HL-60/S4 treated with retinoic acid at 250 ng/mL for 4 days and 3 days (cell line): ENCODE results near the gene AFG1L.
"Not testable (repeated sequence)": the region's sequence is repeated elsewhere in the genome, so short reads cannot be mapped to it uniquely, and the experiment has no call there.

ENCODE experiments used
- in situ Hi-C: fragments of 300-500 bp; cut with MboI; formaldehyde crosslinking; loops from 2 replicates; pipeline ENCODE4 v1.7.0; 2022; ENCODE audit warnings: low sequenced_read_pairs

AFG1L gene

DNA sequence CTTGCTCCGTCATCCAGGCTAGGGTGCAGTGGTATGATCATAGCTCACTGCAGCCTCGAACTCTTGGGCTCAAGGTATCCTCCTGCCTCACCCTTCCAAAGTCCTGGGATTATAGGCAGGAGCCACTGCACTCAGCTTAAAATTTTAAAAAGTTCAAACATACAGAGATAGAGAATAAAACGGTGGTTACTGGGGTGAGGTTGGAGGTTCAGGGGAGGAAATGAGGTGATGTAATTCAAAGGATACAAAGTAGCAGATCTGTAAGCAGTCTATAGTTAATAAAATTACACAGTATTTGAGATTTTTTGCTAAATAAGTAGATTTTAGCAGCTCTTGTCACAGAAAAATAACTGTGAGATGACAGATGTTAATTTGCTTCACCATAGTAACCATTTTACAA is 7.5 kb upstream of the AFG1L start:
- in situ Hi-C loops: no loop called here

DNA sequence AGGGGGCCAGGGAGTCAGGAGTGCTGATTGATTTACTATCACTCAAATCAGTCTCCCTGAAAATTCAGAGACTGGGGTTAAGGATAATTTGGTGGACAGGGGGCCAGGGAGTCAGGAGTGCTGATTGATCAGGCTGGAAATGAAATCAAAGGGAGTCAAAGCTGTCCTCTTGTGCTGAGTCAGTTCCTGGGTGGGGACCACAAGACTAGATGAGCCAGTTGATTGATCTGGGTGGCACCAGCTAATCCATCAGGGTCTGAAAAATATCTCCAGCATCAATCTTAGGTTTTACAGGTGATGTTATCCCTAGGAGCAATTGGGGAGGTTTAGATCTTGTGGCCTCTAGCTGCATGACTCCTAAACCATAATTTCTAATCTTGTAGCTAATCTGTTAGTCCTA is 6.1 kb upstream of the AFG1L start:
- in situ Hi-C loops: no loop called here

DNA sequence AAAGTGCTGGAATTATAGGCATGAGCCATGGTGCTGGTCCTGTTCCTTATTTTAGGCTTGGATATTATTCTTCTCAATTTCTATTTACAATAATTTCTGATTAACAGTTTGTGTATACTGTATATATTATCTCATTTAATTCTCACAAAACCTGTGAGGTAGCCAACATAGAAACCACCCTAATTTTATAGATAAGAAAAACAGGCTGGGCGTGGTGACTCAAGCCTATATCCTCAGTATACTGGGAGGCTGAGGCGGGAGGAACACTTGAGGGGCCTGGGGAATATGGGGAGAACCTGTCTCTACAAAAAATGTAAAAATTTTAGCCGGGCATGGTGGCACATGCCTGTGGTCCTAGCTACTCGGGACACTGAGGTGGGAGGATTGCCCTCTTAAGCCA is 3.8 kb upstream of the AFG1L start:
- in situ Hi-C loops: no loop called here

DNA sequence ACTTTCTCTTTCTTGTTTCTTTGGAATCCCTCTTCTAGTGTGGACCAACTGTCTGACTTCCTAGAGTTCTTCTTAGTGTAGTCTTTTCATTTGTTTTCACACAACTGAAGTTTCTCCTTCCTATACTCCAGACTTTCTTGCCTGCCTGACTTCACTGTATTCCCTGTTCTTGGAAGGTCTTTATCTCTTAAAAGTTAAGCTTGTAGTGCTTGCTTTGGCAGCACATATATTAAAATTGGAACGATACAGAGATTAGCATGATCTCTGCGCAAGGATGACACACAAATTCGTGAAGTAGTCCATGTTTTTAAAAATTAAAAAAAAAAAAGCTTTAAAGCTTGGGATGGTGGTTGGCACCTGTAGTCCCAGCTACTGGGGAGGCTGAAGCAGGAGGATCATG is 2.3 kb upstream of the AFG1L start:
- in situ Hi-C loops: not testable (repeated sequence)

DNA sequence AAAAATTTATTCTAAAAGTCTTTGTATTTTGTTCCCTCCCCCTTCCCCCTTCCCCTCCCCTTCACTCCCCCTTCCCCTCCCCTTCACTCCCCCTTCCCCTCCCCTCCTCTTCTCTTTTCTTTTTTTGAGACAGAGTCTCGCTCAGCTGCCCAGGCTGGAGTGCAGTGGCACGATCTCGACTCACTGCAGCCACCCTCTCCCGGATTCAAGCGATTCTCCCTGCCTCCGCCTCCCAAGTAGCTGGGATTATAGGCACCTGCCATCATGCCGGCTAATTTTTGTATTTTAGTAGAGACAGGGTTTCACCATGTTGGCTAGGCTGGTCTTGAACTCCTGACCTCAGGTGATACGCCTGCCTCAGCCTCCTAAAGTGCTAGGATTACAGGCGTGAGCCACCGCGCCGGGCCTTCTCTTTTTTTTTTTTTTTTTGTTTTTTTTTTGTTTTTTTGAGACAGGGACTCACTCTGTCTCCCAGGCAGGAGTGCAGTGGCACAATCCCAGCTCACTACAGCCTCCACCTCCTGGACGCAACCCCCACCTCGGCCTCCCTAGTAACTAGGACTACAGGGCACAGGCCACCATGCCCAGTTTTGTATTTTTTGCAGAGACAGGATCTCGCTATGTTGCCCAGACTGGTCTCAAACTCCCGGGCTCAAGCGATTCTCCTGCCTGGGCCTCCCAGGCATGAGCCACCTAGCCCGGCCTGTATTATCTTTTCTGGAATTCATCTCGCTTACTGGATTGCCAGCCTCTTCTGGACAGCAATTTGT is 1.1 kb upstream of the AFG1L start:
- in situ Hi-C loops: no loop called here

DNA sequence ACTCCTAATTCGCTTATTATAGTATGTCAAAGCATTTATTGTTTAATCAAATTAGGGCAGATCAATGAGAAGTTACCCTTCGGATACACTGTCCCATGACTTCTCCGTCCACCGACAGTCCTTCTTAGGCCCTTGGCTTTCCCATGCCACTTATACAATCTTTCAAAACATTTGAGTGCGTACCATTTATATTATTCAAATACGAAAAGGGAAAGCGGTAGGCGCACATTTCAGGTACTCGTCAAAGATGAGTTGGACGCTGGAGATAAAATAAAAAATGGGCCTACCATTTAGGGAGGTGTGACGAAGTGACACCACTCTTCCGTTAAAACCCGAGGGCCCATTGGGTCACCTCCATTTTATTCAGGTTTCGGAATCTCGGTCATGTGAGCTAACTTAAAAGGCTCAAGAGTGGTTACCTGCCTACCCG is 542 bp upstream of the AFG1L start:
- in situ Hi-C loops: no loop called here

DNA sequence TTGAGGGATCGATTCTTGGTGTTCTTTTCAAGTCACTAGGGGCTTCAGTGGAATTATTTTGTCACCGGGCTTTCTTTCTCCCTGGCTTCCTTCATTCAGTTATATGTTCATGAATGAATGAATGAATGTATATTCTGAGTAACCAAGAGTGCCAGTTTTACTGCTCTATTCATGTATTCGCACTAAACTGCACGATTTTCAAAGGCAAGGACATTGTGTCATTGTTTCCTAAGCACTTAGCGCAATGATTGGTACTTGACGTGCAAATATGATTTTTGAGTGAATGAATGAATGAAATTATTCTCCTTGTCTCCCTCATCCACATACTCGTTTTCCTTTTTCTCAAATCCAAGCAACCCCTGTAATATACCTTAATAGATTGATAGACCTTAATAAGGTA is 822 bp downstream of the AFG1L start:
- in situ Hi-C loops: no loop called here

DNA sequence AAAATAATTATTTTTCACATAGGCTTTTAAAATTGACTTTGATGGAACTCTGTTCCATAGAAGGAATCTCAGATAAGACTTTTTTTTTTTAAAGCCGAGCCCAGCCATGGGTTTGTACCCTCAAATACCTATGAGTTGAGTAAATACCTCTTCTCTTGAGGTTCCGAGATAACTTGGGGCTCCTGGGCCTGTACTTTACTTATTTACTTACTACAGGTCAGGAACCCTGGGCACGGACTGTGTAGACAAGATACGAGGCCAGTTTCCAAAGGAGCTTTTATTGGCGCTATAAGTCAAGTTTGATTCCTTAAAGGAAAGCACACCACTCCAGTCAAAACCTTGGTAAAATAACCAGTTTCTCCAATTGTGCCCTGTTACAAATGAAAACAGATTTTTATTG is 7.5 kb downstream of the AFG1L start:
- in situ Hi-C loops: no loop called here

DNA sequence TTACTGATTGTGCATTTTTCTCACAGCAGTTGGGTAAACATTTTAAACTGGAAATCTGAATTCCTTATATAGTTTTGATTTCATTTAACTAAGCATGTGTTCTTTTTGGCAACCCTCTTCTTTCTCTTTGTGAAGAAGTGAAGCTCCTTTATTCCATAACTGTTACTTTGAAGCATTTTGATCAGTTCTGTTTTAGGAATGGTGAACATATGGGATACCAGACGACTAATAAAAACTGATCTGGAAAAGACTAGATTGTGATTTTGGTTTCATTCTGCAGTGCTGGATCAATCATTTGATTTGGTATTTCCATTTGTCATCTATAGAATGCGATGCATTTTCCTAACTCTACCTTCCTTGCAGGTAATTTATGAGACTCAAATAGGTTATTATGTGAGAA is 9.8 kb downstream of the AFG1L start:
- in situ Hi-C loops: no loop called here

DNA sequence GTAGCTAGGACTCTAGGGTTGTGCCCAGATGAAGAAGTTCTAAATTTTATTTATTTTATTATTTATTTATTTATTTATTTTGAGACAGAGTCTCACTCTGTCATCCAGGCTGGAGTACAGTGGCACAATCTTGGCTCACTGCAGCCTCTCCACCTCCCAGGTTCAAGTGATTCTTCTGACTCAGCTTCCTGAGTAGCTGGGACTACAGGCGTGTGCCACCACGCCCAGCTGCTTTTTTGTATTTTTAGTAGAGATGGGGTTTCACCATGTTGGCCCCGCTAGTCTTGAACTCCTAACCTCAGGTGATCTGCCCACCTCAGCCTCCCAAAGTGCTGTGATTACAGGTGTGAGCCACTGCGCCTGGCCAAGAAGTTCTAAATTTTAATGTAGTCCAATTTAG is 13.8 kb downstream of the AFG1L start:
- in situ Hi-C loops: not testable (repeated sequence)

DNA sequence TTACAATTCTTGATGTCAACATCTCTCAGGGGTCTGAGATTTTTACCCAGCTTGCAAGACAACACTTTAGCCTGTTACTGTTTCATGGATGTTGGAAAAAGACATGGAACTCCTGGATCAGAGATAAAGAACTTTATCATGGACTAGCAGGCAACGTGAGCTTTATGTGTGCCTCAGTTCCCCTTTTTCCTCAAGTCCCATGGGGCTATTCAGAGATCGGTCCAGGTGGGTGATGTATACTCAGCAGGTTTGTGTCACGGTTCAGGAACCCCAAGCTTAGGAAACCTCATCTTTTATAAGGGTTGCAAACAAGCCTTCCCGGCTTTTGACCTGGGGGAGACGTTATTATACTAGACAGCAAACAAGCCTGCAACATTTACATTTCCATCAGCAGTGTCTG is 15.0 kb downstream of the AFG1L start:
- in situ Hi-C loops: no loop called here

DNA sequence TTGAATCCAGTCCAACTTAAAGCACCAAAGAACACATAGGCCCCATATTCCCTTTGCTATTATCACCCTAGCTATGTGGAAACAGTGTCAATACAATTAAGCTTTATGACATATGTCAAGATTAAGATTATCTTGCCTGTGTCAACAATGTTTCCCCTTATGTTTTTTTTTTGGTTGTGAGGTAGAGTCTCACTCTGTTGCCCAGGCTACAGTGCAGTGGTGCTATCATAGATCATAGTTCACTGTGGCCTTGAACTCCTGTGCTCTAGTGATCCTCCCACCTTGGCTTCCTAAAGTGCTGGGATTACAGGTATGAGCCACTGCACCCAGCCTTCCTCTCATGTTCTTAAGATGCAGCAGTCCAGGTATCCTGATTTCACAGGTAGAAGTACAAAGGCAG is 17.8 kb downstream of the AFG1L start:
- in situ Hi-C loops: no loop called here

DNA sequence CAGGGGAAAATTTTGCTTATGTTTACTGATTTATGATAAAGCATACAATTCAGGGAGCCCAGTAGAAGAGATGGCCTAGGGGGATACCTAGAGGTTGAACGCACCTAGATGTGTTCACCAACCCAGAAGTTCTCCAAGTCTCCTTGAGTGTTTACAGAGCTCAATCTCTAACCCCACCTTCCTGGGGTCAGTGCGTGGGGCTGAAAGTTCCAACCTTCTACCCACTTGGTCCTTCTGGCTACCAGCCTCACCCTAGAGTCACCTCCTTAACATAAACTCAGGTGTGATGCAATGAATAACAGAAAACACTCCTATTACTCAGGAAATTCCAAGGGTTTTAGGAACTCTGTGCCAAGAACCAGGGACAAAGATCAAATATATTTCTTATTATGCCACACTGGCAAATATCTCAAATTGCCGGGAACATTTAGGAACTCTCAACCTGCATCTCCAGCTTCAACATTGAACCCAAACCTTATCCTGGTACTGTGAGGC is 26.4 kb downstream of the AFG1L start:
- in situ Hi-C loops: no loop called here

DNA sequence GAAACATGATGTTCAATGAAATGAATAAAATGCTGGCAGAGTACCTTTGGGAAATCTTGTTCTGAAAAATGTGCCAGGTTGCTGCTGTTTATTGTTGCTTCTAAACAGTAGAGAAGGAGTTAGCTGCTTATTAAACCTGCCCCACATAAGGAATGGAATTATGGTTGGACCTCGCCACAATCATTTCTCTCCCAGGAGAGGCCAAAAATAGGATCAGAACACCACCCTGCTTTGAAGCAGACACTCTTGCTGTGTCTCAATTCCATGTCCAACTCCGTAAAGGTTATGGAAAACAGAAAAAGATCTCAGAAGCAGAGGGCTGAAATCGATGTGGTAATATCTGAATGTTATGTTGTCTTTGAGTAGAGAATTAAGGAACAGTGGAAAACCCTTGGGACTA is 27.9 kb downstream of the AFG1L start:
- in situ Hi-C loops: no loop called here

DNA sequence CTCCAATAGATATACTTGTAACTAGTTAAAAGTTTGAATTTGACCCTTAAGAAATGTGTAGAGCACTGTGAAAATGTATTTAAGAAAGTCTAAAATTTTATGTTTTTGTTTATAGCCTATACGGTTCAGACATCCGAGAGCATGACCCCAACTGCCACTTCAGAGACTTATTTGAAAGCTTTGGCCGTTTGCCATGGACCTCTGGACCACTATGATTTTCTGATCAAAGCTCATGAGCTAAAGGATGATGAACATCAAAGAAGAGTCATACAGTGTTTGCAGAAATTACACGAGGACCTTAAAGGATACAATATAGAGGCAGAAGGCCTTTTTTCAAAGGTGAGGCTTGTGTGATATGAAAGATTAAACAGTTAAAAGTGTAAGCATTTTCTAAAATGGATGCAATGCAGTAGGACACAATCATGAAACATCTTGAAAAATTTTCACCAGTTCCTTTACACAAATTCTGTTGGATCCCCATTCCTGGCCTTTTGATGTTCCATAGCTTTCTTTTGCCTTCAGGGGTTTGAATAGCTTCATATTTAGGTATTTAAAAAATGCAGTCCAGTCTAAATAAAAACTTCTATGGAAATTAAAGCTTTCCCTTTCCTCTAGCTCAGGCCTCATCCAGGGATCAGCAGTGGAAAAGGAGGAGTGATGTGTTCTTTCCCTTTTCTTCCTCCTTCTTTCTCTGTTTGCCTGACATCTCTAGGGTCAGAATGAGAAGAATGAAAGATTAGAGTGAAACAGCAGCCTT is 29.0 kb downstream of the AFG1L start:
- in situ Hi-C loops: no loop called here

DNA sequence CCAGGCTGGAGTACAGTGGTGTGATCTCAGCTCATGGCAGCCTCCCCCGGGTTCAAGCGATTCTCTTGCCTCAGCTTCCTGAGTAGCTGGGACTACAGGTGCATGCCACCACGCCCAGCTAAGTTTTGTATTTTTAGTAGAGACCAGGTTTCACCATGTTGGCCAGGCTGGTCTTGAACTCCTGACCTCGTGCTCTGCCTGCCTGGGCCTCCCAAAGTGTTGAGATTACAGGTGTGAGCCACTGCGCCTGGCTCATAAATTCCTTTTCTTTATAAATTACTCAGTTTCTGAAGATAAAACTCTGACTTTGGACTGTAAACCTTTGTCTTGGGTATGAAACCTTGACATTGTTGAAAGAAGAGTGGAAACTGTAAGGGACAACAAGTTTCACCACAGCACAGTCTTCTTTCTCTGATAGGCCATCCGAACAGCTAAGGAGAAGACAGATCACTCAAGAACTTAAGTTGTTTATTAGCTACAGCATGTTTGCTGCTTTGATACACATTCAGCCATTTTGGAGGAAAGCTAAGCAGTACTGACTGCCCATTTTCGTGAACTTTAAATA is 35.4 kb downstream of the AFG1L start:
- in situ Hi-C loops: not testable (repeated sequence)

DNA sequence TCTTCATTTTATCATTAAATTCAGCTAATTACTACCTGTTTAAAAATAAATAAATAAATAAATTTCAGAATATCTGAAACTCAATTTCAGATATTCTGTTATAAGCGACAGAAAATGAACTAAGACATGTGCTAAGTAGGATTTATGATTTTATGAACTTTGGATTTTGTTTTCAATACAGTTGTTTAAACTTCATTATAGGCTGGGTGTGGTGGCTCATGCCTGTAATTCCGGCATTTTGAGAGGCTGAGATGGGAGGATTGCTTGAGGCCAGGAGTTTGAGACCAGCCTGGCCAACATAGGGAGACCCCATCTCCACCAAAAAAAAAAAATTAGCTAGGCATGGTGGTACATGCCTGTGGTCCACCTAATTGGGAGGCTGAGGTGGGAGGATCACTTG is 36.0 kb downstream of the AFG1L start:
- in situ Hi-C loops: no loop called here

DNA sequence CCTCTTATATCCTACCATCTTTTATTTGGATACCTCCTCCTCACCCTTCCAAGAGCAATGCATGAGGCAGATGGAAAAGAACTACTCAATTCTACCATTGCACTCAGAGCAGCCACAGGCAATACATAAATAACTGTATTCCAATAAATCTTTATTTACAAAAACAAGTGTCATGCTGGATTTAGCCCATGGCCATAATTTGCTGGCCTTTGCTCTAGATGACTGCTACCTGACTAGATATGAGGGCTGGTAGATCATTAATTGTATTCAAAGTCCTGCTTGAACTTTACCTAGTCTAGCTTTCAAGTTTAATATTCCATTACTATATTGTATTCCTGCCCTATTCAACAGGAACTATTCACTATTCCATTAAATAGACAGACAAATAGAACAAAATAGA is 37.1 kb downstream of the AFG1L start:
- in situ Hi-C loops: no loop called here

DNA sequence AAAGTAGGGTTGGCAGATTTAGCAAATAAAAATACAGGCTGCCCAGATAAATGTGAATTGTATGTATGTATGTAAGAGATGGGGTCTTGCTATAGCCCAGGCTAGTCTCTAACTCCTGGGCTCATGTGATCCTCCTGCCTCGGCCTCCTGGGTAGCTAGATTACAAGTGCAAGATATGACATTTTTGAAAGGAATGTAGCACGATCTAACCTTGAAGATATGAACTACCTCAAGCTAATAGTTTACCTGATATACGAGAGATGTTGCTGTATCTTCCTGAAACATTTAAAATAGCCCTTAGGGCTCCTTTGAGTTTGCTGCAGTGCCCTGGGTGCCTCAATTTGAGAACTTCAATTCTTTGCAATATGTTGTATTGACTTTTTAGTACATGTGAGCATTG is 42.1 kb downstream of the AFG1L start:
- in situ Hi-C loops: no loop called here

DNA sequence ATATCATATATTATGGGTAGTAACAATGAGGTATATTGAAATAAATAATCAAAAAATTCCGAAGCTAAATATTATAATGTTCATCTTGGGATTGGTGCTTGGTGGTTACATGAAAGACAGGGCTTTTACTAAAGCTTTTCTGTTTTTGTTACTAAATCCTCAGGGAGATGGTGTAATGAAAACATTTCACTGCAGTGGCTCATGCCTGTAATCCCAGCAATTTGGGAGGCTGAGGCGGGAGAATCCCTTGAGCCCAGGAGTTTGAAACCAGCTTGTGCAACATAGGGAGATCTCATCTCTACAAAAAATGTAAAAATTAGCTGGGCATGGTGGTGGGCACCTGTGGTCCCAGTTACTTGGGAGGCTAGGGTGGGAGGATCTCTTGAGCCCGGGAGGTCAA is 42.9 kb downstream of the AFG1L start:
- in situ Hi-C loops: no loop called here

DNA sequence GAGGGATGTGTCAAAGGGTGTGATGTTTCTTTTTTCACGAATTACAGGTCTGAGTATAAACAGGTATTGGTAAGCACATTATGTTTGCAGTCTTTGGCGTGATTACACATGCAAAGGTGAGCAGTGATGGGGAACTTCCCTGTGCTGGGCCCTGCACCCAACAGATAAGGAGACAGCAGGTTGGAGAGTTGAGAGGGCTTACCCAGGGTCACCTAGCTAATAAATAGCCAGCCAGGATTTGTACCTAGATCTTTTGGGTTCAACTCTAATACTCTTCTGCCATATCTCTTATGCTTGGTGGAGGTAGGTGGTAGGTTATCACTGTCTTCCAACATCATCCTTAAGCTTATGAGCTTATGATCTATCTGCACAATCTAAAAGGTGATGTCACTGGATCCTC is 46.5 kb downstream of the AFG1L start:
- in situ Hi-C loops: no loop called here

DNA sequence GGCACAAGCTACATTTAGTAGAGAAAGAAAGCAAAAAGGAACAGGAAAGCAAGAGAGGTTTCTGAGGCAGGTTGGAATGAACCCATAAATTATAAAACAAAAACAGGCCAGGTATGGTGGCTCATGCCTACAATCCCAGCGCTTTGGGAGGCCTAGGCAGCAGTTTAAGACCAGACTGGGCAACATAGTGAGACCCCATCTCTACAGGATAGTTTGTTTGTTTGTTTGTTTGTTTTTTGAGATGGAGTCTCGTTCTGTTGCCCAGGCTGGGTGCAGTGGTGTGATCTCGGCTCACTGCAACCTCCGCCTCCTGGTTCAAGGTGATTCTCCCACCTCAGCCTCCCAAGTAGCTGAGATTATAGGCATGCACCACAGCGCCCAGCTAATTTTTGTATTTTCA is 49.0 kb downstream of the AFG1L start:
- in situ Hi-C loops: no loop called here
